ENCODE measurements around the gene PDIA4.

DNA sequence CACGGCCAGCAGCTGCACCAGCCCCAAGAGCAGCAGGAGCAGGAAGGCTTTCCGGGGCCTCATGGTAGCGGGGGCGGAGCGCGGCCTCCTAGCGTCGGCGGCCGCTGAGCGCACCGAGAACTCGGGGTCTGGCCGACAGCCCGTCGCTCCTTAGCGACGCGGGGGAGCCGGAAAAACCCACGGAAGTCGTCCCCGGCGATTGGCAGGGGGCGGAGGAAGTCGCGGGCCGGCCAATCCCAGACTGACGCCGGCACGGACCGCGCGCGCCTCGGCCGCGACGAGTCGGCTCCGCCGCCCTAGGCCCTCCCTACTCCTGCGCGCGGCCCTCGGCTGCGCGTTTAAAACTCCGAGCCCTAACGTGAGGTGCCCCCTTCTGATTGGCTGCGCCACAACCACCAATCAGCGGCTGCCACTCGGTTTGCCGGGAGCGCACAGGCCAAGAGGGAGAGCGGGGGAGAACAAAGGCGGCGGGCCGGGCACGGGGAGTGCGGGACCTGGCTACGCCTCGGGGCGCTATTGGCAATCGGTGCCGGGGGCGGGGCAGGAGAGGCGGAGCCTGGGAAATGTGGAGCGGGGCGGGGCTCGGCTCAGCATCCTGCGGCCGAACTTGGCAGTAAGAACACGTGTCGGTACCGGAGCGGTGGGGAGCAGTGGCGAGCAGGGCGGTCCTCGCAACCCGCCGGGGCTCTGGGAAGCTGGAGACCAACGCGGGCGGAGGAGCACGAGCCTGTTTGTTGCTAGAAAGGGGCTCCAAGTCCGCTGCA lies at the start of gene PDIA4:
- TF ChIP-seq, protein P1, sequence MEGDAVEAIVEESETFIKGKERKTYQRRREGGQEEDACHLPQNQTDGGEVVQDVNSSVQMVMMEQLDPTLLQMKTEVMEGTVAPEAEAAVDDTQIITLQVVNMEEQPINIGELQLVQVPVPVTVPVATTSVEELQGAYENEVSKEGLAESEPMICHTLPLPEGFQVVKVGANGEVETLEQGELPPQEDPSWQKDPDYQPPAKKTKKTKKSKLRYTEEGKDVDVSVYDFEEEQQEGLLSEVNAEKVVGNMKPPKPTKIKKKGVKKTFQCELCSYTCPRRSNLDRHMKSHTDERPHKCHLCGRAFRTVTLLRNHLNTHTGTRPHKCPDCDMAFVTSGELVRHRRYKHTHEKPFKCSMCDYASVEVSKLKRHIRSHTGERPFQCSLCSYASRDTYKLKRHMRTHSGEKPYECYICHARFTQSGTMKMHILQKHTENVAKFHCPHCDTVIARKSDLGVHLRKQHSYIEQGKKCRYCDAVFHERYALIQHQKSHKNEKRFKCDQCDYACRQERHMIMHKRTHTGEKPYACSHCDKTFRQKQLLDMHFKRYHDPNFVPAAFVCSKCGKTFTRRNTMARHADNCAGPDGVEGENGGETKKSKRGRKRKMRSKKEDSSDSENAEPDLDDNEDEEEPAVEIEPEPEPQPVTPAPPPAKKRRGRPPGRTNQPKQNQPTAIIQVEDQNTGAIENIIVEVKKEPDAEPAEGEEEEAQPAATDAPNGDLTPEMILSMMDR (IDR thresholded peaks at IDR 0.05; ENCODE audit: poor library complexity): no peak
- no peak for TF ChIP-seq EZH2 (IDR thresholded peaks at IDR 0.05; ENCODE audit: borderline replicate concordance)
